Head of caudate nucleus (tissue), 42 donors: ENCODE data around the gene GJD3.
"Not testable (repeated sequence)": the region's sequence is repeated elsewhere in the genome, so short reads cannot be mapped to it uniquely, and the experiment has no call there.

Source experiments
- DNase-seq, 42 donors: peaks; one replicate each; pipeline versions ENCODE4 v3.0.0 to v3.0.0-alpha.2; 2020 to 2021; ENCODE audit warnings: mixed read lengths in 7 of 42
- intact Hi-C: fragments of 100-400 bp; cut with DNase I; formaldehyde crosslinking; loops from one replicate; pipeline ENCODE4 v1.15.0; 2022

The GJD3 gene

GRCh38 chr17:40372031-40372430 lies 7.5 kb upstream of the GJD3 start:
- intact Hi-C loops: no loop called here
- DNase-seq: no peak

- no peak for DNase-seq
- intact Hi-C loops: no loop called here
Measured at GRCh38 chr17:40371261-40371929, 6.9 kb upstream of the GJD3 start.

GRCh38 chr17:40369923-40370322 lies 5.4 kb upstream of the GJD3 start:
- peak in 1 of 42 donors; percentile 1 for DNase-seq
- intact Hi-C loops: no loop called here

- intact Hi-C loops: not testable (repeated sequence)
Measured at GRCh38 chr17:40367728-40368127, 3.2 kb upstream of the GJD3 start.

GRCh38 chr17:40366861-40367518 lies 2.5 kb upstream of the GJD3 start:
- peak in 2 of 42 donors; percentile 14 to 22 for DNase-seq
- intact Hi-C loops: no loop called here

More at GRCh38 chr17:40367728-40368127, 3.2 kb upstream of the GJD3 start:
- peak in 1 of 42 donors; percentile 14 for DNase-seq

GRCh38 chr17:40366076-40366860 lies 1.7 kb upstream of the GJD3 start:
- intact Hi-C loops: no loop called here
- no peak for DNase-seq

GRCh38 chr17:40364906-40365305 lies 369 bp upstream of the GJD3 start:
- DNase-seq: peak in 1 of 42 donors; percentile 31
- intact Hi-C loops: no loop called here

- peak in 2 of 42 donors; percentile 25 to 36 for DNase-seq
- intact Hi-C loops: no loop called here
Measured at GRCh38 chr17:40363111-40363827, 1.3 kb downstream of the GJD3 start.

- intact Hi-C loops: no loop called here
- DNase-seq: peak in 13 of 42 donors; percentile 28 to 63 (median 41)
Measured at GRCh38 chr17:40362696-40363110, 1.8 kb downstream of the GJD3 start.

- no peak for DNase-seq
- intact Hi-C loops: no loop called here
Measured at GRCh38 chr17:40361925-40362695, 2.4 kb downstream of the GJD3 start.

GRCh38 chr17:40361063-40361924 lies 3.2 kb downstream of the GJD3 start:
- intact Hi-C loops: no loop called here

GRCh38 chr17:40360091-40360490 lies 4.4 kb downstream of the GJD3 start:
- DNase-seq: no peak
- intact Hi-C loops: no loop called here

More at GRCh38 chr17:40361063-40361924, 3.2 kb downstream of the GJD3 start:
- no peak for DNase-seq

- peak; percentile 77 to 97 (median 93) for DNase-seq
- intact Hi-C loops: loop anchor here (2.0 to 5.0 kb wide), 2 partner anchors 174 to 202 kb away; no protein-coding TSS in a partner anchor
Measured at GRCh38 chr17:40358323-40359038, 6.1 kb downstream of the GJD3 start.

GRCh38 chr17:40356990-40357881 lies 7.3 kb downstream of the GJD3 start:
- DNase-seq: no peak
- intact Hi-C loops: loop anchor here (5.0 kb wide), 1 partner anchor 175 kb away; no protein-coding TSS in a partner anchor
